OCI-LY3 (cell line): ENCODE results near the gene IFNLR1.

Experiments used
- EZH2phosphoT487 ChIP-seq: fragments of 200-600 bp; shearing (Covaris generic); IDR thresholded peaks from 2 replicates; pipeline ENCODE4 v1.6.1; 2018; ENCODE audit warnings: antibody characterized with exemption, mixed run types, low read depth
- TF ChIP-seq, protein P1 (sequence below): fragments of 200-600, 300-600 bp; sonication (generic); IDR thresholded peaks from 2 replicates; pipeline ENCODE4 v1.5.1; 2014; ENCODE audit warnings: antibody characterized with exemption, low read length, low read depth

DNA sequence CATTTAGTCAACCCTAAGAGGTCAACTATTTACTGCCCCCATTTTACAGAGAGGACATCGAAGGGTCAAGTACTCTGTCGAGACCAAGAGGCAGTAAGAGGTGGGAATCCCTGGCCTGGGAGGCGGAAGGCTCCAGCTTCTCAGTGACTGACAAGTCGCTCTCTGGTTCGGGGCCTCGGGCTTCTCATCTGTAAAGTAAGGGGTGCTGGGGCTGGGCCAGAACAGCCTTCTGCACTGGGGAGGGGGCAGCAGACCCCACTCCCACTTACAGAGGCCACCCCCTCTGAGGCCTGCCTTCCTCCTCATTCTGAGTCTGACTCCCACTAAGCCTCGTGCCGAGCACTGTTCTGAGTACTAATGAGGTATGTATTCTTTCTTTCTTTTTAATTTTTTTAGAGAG is 17.0 kb upstream of the IFNLR1 start:
- TF ChIP-seq, protein P1, sequence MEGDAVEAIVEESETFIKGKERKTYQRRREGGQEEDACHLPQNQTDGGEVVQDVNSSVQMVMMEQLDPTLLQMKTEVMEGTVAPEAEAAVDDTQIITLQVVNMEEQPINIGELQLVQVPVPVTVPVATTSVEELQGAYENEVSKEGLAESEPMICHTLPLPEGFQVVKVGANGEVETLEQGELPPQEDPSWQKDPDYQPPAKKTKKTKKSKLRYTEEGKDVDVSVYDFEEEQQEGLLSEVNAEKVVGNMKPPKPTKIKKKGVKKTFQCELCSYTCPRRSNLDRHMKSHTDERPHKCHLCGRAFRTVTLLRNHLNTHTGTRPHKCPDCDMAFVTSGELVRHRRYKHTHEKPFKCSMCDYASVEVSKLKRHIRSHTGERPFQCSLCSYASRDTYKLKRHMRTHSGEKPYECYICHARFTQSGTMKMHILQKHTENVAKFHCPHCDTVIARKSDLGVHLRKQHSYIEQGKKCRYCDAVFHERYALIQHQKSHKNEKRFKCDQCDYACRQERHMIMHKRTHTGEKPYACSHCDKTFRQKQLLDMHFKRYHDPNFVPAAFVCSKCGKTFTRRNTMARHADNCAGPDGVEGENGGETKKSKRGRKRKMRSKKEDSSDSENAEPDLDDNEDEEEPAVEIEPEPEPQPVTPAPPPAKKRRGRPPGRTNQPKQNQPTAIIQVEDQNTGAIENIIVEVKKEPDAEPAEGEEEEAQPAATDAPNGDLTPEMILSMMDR, result no peak
- no peak for TF ChIP-seq EZH2phosphoT487
